IMR-90 (cell line): ENCODE data around the gene PRKN. TPM values are rescaled to one million over a fixed set of nuclear protein-coding genes. Genes with fewer than 3 reads are reported as not detected.

Experiments used
- ATAC-seq: fragments of 200-7000 bp; cut with Tn5 transposase; 2 replicates; pipeline ENCODE4 v1.9.1; 2020; ENCODE audit warnings: low read depth, mild to moderate bottlenecking, moderate library complexity
- BruUV-seq: library from RNA; stranded (reverse); fragments of 400-500 nt; replicated peaks from 2 replicates; lab custom pipeline; 2021; lab: Mats Ljungman, UMichigan
- CTCF ChIA-PET: fragments of 300-600 bp; formaldehyde crosslinking; extraction: SDS; loops from one replicate; lab custom pipeline; 2021; ENCODE audit warnings: antibody characterized with exemption; lab: Yijun Ruan, JAX
- POLR2A ChIA-PET: fragments of 300-600 bp; sonication (Branson Sonifier 250); formaldehyde crosslinking; loops from one replicate; lab custom pipeline; 2022; ENCODE audit warnings: antibody characterized with exemption; ENCODE audit not compliant: unreplicated experiment; lab: Charles Lee
- DNase-seq: peaks from one replicate; pipeline ENCODE4 v3.0.0; 2013
- H2AFZ ChIP-seq: replicated peaks from 2 replicates; pipeline ENCODE3; 2013; ENCODE audit warnings: low read length, mild to moderate bottlenecking; ENCODE audit not compliant: poor library complexity
- H2AK5ac ChIP-seq: 2 replicates; pipeline ENCODE4 v1.6.1; 2013; ENCODE audit warnings: low read depth, low read length, inconsistent platforms
- H2AK9ac ChIP-seq: replicated peaks from 2 replicates; pipeline ENCODE3; 2013; ENCODE audit warnings: mild to moderate bottlenecking, low read depth, low read length, moderate library complexity; ENCODE audit not compliant: poor library complexity
- H2BK120ac ChIP-seq: 2 replicates; pipeline ENCODE4 v1.6.1; 2013; ENCODE audit warnings: low read depth, low read length, inconsistent platforms
- H2BK15ac ChIP-seq: 3 replicates; pipeline ENCODE4 v1.6.1; 2013; ENCODE audit warnings: low read depth, low read length, inconsistent platforms
- H2BK20ac ChIP-seq: 2 replicates; pipeline ENCODE4 v1.6.1; 2013; ENCODE audit warnings: low read depth, mild to moderate bottlenecking, inconsistent platforms, low read length, moderate library complexity
- H2BK5ac ChIP-seq: 2 replicates; pipeline ENCODE4 v1.6.1; 2013; ENCODE audit warnings: mild to moderate bottlenecking, low read depth, low read length, inconsistent platforms; ENCODE audit not compliant: poor library complexity, severe bottlenecking
- H3K14ac ChIP-seq: replicated peaks from 2 replicates; pipeline ENCODE4 v1.6.1; 2013; ENCODE audit warnings: low read depth, low read length, inconsistent platforms
- H3K18ac ChIP-seq: 2 replicates; pipeline ENCODE4 v1.6.1; 2013; ENCODE audit warnings: low read depth, low read length, control low read depth
- H3K23ac ChIP-seq: 2 replicates; pipeline ENCODE4 v1.6.1; 2013; ENCODE audit warnings: low read depth, low read length, inconsistent platforms
- H3K27ac ChIP-seq: 2 replicates; pipeline ENCODE4 v1.5.1; 2013; ENCODE audit warnings: mild to moderate bottlenecking, control low read depth, low read length; ENCODE audit not compliant: insufficient read depth
- H3K27me3 ChIP-seq: 2 replicates; pipeline ENCODE4 v1.6.1; 2013; ENCODE audit warnings: low read length; ENCODE audit not compliant: control insufficient read depth, insufficient read depth
- H3K36me3 ChIP-seq: 2 replicates; pipeline ENCODE4 v1.6.1; 2013; ENCODE audit warnings: low read length, mixed read lengths; ENCODE audit not compliant: control insufficient read depth, insufficient read depth
- H3K4ac ChIP-seq: 2 replicates; pipeline ENCODE4 v1.6.1; 2013; ENCODE audit warnings: low read depth, low read length, inconsistent platforms
- H3K4me1 ChIP-seq: 2 replicates; pipeline ENCODE4 v1.6.1; 2013; ENCODE audit warnings: low read length, mixed read lengths; ENCODE audit not compliant: control insufficient read depth, insufficient read depth
- H3K4me2 ChIP-seq: 2 replicates; pipeline ENCODE4 v1.6.1; 2013; ENCODE audit warnings: low read depth, mild to moderate bottlenecking, control low read depth, low read length, moderate library complexity
- H3K4me3 ChIP-seq: 2 replicates; pipeline ENCODE4 v1.5.1; 2013; ENCODE audit warnings: low read depth, mild to moderate bottlenecking, control low read depth, low read length, moderate library complexity; ENCODE audit not compliant: insufficient read depth
- H3K56ac ChIP-seq: 2 replicates; pipeline ENCODE4 v1.6.1; 2013; ENCODE audit warnings: low read length, inconsistent platforms; ENCODE audit not compliant: insufficient read depth; ENCODE audit errors: extremely low read depth
- H3K79me1 ChIP-seq, 2 experiments: 2 replicates each; pipeline ENCODE4 v1.6.1; 2013; ENCODE audit warnings: low read length in 2 of 2, inconsistent platforms in 1 of 2, low read depth in 1 of 2
- H3K9ac ChIP-seq: 2 replicates; pipeline ENCODE4 v1.6.1; 2013; ENCODE audit warnings: low read depth, low read length, control low read depth
- H3K9me1 ChIP-seq: 2 replicates; pipeline ENCODE4 v1.6.1; 2013; ENCODE audit warnings: low read length, inconsistent platforms; ENCODE audit not compliant: insufficient read depth
- H3K9me3 ChIP-seq: 2 replicates; pipeline ENCODE4 v1.6.1; 2013; ENCODE audit warnings: low read length; ENCODE audit not compliant: control insufficient read depth, insufficient read depth
- H4K20me1 ChIP-seq: 2 replicates; pipeline ENCODE4 v1.6.1; 2013; ENCODE audit warnings: low read length, inconsistent platforms; ENCODE audit not compliant: insufficient read depth
- H4K5ac ChIP-seq: 2 replicates; pipeline ENCODE4 v1.6.1; 2013; ENCODE audit warnings: mild to moderate bottlenecking, low read depth, low read length, control low read depth
- H4K8ac ChIP-seq, 2 experiments: 2 replicates each; pipeline ENCODE4 v1.6.1; 2013; ENCODE audit warnings: low read depth in 2 of 2, low read length in 2 of 2, control low read depth in 1 of 2, inconsistent platforms in 1 of 2
- H4K91ac ChIP-seq: 2 replicates; pipeline ENCODE4 v1.6.1; 2013; ENCODE audit warnings: low read depth, low read length, inconsistent platforms; ENCODE audit not compliant: insufficient read depth
- CEBPB ChIP-seq: IDR thresholded peaks from 2 replicates; pipeline ENCODE4 v1.6.1; 2012; ENCODE audit warnings: low read depth, low read length, improper control_type of control experiment
- FOS ChIP-seq: fragments of 150-350 bp; IDR thresholded peaks from 2 replicates; pipeline ENCODE4 v1.6.1; 2016; ENCODE audit warnings: low read depth, low read length
- MAFK ChIP-seq: IDR thresholded peaks from 2 replicates; pipeline ENCODE4 v1.6.1; 2012; ENCODE audit warnings: low read depth, low read length, improper control_type of control experiment
- MAZ ChIP-seq: IDR thresholded peaks from 2 replicates; pipeline ENCODE4 v1.6.1; 2012; ENCODE audit warnings: low read depth, mild to moderate bottlenecking, low read length, improper control_type of control experiment, moderate library complexity, borderline replicate concordance
- RFX5 ChIP-seq: IDR thresholded peaks from 2 replicates; pipeline ENCODE4 v1.8.0; 2012; ENCODE audit warnings: low read depth, mild to moderate bottlenecking, low read length, moderate library complexity
- SMC3 ChIP-seq: fragments of 150-350 bp; IDR thresholded peaks from 2 replicates; pipeline ENCODE4 v1.6.1; 2016; ENCODE audit warnings: low read depth, mild to moderate bottlenecking, antibody characterized with exemption, low read length, moderate library complexity
- dilution Hi-C: fragments of 300-500 bp; cut with HindIII; formaldehyde crosslinking; loops from one replicate; pipeline ENCODE4 v1.14.3; 2018; ENCODE audit warnings: low sequenced_read_pairs; ENCODE audit not compliant: unreplicated experiment
- in situ Hi-C: fragments of 300-500 bp; cut with MboI; formaldehyde crosslinking; loops from 3 replicates; pipeline ENCODE4 v1.14.3; 2019; ENCODE audit warnings: low sequenced_read_pairs, inconsistent platforms, mixed read lengths
- intact Hi-C: fragments of 100-400 bp; cut with micrococcal nuclease; formaldehyde crosslinking; loops from 2 replicates; pipeline ENCODE4 v1.10.0; 2022
- polyA plus RNA-seq, 3 experiments: library from polyadenylated mRNA; depleted of rRNA; stranded (reverse); fragments of >200 nt; gene quantifications; 2 replicates each; pipeline ENCODE4 v1.2.3, GENCODE V29; 2012; ENCODE audit warnings: low replicate concordance in 1 of 3
- total RNA-seq: library from RNA; depleted of rRNA; stranded (reverse); fragments of >200 nt; gene quantifications from 2 replicates; pipeline ENCODE4 v1.2.3, GENCODE V29; 2012
- TF ChIP-seq, protein P1 (sequence below): conservative IDR thresholded peaks from 2 replicates; pipeline ENCODE4 v1.5.1; 2012; ENCODE audit warnings: mild to moderate bottlenecking, low read depth, low read length, improper control_type of control experiment
- TF ChIP-seq, protein P2 (sequence below): fragments of 150-350 bp; IDR thresholded peaks from 2 replicates; pipeline ENCODE4 v1.6.1; 2017; ENCODE audit warnings: mild to moderate bottlenecking, antibody characterized with exemption, low read length, low read depth

Gene PRKN
- total and polyA plus RNA-seq, 2 of the 4 experiments (the other 2 are of a cell fraction): 0.15 to 0.18 TPM

DNA sequence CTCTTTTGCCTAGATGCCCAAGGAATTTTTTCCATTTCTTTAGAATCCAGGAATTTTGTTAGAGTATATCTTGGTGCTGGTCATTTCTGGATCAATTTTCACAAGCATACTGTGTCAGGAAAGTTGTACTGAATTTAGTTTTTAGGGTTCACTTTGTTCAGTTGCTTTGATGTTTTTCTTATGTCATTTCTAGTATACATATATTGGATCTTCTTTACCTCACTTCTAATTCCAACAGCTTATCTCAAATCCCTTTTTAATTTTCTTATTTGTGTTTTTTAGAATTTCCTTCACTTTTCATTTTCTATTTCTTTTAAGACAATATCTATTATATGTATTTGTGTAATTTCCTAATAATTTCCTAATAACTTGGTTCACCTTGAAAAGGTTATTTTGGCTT lies 1172.7 kb downstream of the PRKN start:
- TF ChIP-seq CEBPB (no peak), MAFK (no peak), RFX5 (no peak), SMC3 (no peak), FOS (no peak), MAZ (no peak)
- TF ChIP-seq, protein P1, sequence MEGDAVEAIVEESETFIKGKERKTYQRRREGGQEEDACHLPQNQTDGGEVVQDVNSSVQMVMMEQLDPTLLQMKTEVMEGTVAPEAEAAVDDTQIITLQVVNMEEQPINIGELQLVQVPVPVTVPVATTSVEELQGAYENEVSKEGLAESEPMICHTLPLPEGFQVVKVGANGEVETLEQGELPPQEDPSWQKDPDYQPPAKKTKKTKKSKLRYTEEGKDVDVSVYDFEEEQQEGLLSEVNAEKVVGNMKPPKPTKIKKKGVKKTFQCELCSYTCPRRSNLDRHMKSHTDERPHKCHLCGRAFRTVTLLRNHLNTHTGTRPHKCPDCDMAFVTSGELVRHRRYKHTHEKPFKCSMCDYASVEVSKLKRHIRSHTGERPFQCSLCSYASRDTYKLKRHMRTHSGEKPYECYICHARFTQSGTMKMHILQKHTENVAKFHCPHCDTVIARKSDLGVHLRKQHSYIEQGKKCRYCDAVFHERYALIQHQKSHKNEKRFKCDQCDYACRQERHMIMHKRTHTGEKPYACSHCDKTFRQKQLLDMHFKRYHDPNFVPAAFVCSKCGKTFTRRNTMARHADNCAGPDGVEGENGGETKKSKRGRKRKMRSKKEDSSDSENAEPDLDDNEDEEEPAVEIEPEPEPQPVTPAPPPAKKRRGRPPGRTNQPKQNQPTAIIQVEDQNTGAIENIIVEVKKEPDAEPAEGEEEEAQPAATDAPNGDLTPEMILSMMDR: no peak
- TF ChIP-seq, protein P2, sequence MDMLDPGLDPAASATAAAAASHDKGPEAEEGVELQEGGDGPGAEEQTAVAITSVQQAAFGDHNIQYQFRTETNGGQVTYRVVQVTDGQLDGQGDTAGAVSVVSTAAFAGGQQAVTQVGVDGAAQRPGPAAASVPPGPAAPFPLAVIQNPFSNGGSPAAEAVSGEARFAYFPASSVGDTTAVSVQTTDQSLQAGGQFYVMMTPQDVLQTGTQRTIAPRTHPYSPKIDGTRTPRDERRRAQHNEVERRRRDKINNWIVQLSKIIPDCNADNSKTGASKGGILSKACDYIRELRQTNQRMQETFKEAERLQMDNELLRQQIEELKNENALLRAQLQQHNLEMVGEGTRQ: no peak
- H3K23ac ChIP-seq: no peak overlapping the region
- ChIA-PET POLR2A (no interaction called here), CTCF (no interaction called here)
- H2BK5ac ChIP-seq: no peak overlapping the region
- H2BK15ac ChIP-seq: no peak overlapping the region
- in situ Hi-C loops: no loop called here
- no peaks in the 10 kb centered on the region for H3K36me3 ChIP-seq
- no peak overlapping the region for H3K4me3 ChIP-seq
- DNase-seq: no peak
- H2BK20ac ChIP-seq: no peak overlapping the region
- no peak overlapping the region for H4K8ac ChIP-seq
- H3K79me1 ChIP-seq: no peaks in the 10 kb centered on the region
- no peak overlapping the region for H2AK5ac ChIP-seq
- no peak for ATAC-seq
- H3K14ac ChIP-seq: no peak overlapping the region
- dilution Hi-C loops: no loop called here
- H2BK120ac ChIP-seq: no peak overlapping the region
- BruUV-seq: no TSS peak
- H3K4me2 ChIP-seq: no peak overlapping the region
- intact Hi-C loops: no loop called here
- H3K27ac ChIP-seq: no peak overlapping the region
- no peak overlapping the region for H3K4ac ChIP-seq
- peaks cover 23% of the 10 kb centered on the region for H3K9me3 ChIP-seq
- H3K56ac ChIP-seq: no peak overlapping the region
- H3K27me3 ChIP-seq: no peaks in the 10 kb centered on the region
- no peak overlapping the region for H3K18ac ChIP-seq
- H2AK9ac ChIP-seq: no peak overlapping the region
- no peak overlapping the region for H3K9ac ChIP-seq
- no peak overlapping the region for H4K91ac ChIP-seq
- H4K20me1 ChIP-seq: no peaks in the 10 kb centered on the region
- H3K9me1 ChIP-seq: no peaks in the 10 kb centered on the region
- H4K5ac ChIP-seq: no peak overlapping the region
- no peaks in the 10 kb centered on the region for H3K4me1 ChIP-seq
- no peak overlapping the region for H2AFZ ChIP-seq
